GM12892 (cell line): Measurements from ENCODE around the gene UCK1.

ENCODE experiments used
- POLR2A ChIP-seq: IDR thresholded peaks from 2 replicates; pipeline ENCODE4 v1.6.1; 2011; ENCODE audit warnings: low read depth, low read length, control low read depth
- POLR2AphosphoS5 ChIP-seq: IDR thresholded peaks from 2 replicates; pipeline ENCODE4 v1.6.1; 2011; ENCODE audit warnings: low read depth, low read length, control low read depth
- TAF1 ChIP-seq: IDR thresholded peaks from 2 replicates; pipeline ENCODE4 v1.6.1; 2011; ENCODE audit warnings: low read depth, mild to moderate bottlenecking, control low read depth, low read length, borderline replicate concordance

DNA sequence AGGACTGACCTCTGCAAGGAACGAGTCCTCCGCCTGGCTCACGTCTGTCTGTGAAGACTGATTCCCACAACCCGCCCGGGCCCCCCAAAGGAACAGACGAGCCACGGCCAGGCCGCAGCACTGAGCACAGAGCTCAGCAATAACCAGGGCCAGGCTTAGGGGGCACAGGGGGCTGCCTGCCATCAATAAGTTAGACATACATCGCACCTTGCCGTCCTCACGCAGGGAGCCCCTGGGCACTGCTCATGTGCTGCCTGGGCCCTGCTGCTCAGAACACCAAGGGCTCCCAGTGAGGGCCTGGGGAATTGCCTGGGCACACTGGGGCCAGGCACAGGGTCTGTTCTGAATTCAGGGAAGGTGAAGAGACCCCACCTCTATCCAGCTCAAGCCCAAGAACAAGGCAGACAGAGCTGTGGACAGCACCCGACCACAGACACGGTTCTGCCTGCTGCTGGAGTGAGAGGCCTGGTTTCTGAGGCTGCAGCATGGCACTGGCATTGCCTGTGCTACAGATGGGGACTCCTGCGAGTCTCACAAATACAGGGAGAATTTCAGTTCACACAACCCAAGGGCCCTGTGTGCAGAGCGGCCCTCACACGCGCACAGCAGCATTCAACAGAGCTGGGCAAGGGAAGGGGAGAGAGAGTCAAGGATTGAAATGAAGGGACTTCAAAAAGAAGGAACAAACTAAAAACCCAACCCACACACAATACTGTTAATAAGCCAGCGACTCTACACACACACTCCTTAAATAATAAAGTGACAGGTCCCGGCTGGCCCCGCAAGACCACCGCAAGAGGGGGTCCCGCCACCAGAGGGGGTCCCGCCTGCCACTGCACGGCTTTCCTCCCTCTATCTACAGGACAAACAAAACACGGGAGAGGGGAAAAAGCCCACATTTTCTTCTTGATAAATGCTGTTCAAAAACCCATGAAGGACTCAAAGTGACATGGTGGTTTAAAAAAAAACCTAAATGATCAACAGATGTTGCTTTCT lies 46.2 kb upstream of the UCK1 start:
- TF ChIP-seq POLR2A (no peak), POLR2AphosphoS5 (no peak), TAF1 (no peak)
